A549 treated with GW870086 at 1 μM for 4 hours (cell line): ENCODE measurements around the gene MRGPRG. TPM values are rescaled to one million over a fixed set of nuclear protein-coding genes. Genes with fewer than 3 reads are reported as not detected.

ENCODE experiments used
- total RNA-seq: library from RNA; stranded (reverse); fragments of 200-300 nt; extraction: Qiagen RNA extraction; gene quantifications from 5 replicates; pipeline ENCODE4 v1.2.3, GENCODE V29; 2022; ENCODE audit warnings: low read depth

Gene MRGPRG, protein sequence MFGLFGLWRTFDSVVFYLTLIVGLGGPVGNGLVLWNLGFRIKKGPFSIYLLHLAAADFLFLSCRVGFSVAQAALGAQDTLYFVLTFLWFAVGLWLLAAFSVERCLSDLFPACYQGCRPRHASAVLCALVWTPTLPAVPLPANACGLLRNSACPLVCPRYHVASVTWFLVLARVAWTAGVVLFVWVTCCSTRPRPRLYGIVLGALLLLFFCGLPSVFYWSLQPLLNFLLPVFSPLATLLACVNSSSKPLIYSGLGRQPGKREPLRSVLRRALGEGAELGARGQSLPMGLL
- not detected in 5 replicates for total RNA-seq

DNA sequence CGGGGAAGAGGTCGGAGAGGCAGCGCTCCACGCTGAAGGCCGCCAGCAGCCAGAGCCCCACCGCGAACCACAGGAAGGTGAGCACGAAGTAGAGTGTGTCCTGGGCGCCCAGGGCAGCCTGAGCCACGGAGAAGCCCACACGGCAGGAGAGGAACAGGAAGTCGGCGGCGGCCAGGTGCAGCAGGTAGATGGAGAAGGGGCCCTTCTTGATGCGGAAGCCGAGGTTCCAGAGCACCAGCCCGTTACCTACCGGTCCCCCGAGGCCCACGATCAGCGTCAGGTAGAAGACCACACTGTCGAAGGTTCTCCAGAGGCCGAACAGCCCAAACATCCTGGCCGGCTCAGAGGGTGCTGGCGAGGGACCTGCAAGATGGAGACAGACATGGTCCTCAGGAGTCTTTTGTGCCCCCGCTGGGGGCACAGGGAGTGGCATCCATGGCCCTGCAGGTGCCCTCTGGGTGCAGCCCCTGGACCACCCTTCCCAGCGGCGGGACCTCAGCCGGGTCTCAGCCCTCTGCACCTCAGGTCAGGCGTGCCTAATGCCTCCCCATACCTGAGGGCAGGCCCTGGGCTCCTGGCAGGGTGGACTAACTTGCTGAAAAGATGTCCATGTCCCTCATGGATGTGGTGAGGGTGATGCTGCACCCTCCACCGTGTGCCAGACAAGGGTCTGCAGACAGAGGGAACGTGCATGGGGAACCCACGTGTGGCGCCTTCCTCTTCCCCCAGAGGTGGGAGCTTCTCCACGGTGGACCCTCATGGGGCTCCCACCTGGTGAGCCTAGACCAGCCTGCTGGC is at the start of gene MRGPRG:
TSS of gene MRGPRG (minus strand) at position 331 of the 798 bp plus-strand sequence. CDS start at position 331, 0 bp downstream.

DNA sequence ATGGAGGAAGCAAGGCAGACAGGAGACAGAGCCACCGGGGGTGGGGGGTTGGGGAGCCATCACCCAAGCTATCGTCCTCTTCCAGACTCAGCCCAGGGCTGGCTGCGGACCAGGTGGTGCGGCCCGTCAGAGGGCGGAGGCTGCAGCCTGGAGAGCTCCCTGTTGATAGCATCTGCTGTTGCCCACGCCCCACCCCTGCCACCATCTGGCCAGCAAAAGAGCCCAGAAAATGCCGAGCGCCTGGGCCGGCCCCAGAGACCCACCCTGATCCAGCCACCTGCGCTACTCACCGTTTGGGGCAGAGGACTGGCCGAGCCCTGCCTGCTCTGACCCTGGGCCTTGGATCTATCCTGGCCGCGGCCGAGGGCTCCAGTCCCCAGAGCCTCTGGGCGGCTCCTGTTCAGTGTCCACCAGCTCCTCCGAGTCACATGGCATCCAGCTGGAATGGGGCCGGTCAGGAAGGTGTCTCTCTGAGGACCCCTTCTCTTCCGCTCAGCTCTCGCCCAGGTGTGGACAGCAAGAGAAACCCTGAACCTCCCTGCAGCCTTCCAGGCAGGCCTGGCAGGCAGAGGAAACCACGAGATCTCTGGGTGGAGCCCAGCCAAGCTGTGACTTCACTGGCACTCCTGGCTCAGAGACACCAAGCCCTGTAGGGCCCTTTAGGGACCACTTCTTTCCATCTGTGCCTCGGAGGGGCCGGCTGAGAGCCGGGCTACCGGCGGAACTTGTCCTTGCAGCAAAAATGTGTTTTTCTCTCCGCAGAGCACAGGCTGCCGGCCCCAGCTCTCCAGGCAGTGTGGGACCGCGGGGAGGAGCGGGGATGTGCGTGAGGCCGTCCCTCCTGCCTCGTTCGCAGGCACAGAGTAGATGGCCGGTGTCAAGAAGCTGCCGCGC is 13.5 kb upstream of the MRGPRG start, which contains the start of gene MRGPRE:
TSS of gene MRGPRE (minus strand) at position 567 of the 894 bp plus-strand sequence. CDS start 3,618 bp downstream, outside the sequence.

Other genes starting within 250 kb of the MRGPRG start
- 112 to 126 TPM (median 117 TPM) in 5 replicates for gene NAP1L4, start 226.5 kb downstream of the MRGPRG start, total RNA-seq
- gene CARS1, start 161.4 kb downstream of the MRGPRG start, total RNA-seq = 58.2 to 69.5 TPM (median 62.4 TPM) in 5 replicates
- 6.4 to 8.3 TPM (median 7.0 TPM) in 5 replicates for gene OSBPL5, start 53.5 kb downstream of the MRGPRG start, total RNA-seq
- gene MRGPRE, start 13.6 kb upstream of the MRGPRG start, total RNA-seq = 0.14 to 0.17 TPM in 2 of 5 replicates, not detected in the others
- gene ZNF195, start 160.3 kb upstream of the MRGPRG start, total RNA-seq = 19.0 to 21.7 TPM (median 20.3 TPM) in 5 replicates